Osteocyte (in vitro differentiated cells): ENCODE measurements around the gene IKZF1. TPM values are rescaled to one million over a fixed set of nuclear protein-coding genes. Genes with fewer than 3 reads are reported as not detected.
"Not testable (repeated sequence)": the region's sequence is repeated elsewhere in the genome, so short reads cannot be mapped to it uniquely, and the experiment has no call there.

Source experiments
- DNase-seq: peaks from one replicate; pipeline ENCODE4 v3.0.0; 2021; ENCODE audit warnings: mixed read lengths; ENCODE audit not compliant: unreplicated experiment; ENCODE audit errors: extremely low spot score
- H3K27ac Mint-ChIP-seq: one replicate; pipeline ENCODE4 v1.8.0; 2021; ENCODE audit warnings: mild to moderate bottlenecking, mixed read lengths; ENCODE audit not compliant: unreplicated experiment
- H3K27me3 Mint-ChIP-seq: one replicate; pipeline ENCODE4 v1.8.0; 2021; ENCODE audit warnings: mixed read lengths; ENCODE audit not compliant: unreplicated experiment
- H3K36me3 Mint-ChIP-seq: one replicate; pipeline ENCODE4 v1.8.0; 2021; ENCODE audit warnings: mixed read lengths; ENCODE audit not compliant: unreplicated experiment
- H3K4me1 Mint-ChIP-seq: one replicate; pipeline ENCODE4 v1.8.0; 2021; ENCODE audit warnings: mixed read lengths; ENCODE audit not compliant: unreplicated experiment
- H3K4me3 Mint-ChIP-seq: one replicate; pipeline ENCODE4 v1.8.0; 2021; ENCODE audit warnings: mild to moderate bottlenecking, moderate library complexity, mixed read lengths; ENCODE audit not compliant: unreplicated experiment
- H3K9me3 Mint-ChIP-seq: one replicate; pipeline ENCODE4 v1.8.0; 2021; ENCODE audit warnings: mixed read lengths; ENCODE audit not compliant: unreplicated experiment
- total RNA-seq: library from RNA; stranded (reverse); gene quantifications from 2 replicates; pipeline ENCODE4 v1.2.1, GENCODE V29; 2021
- TF ChIP-seq, protein P1 (sequence below): fragments of 200-600 bp; sonication (generic); IDR thresholded peaks from 2 replicates; pipeline ENCODE4 v1.5.0; 2021; ENCODE audit warnings: antibody characterized with exemption, mild to moderate bottlenecking, moderate library complexity

Gene IKZF1
- total RNA-seq, 1 donor from 2014 or later, result not detected

DNA sequence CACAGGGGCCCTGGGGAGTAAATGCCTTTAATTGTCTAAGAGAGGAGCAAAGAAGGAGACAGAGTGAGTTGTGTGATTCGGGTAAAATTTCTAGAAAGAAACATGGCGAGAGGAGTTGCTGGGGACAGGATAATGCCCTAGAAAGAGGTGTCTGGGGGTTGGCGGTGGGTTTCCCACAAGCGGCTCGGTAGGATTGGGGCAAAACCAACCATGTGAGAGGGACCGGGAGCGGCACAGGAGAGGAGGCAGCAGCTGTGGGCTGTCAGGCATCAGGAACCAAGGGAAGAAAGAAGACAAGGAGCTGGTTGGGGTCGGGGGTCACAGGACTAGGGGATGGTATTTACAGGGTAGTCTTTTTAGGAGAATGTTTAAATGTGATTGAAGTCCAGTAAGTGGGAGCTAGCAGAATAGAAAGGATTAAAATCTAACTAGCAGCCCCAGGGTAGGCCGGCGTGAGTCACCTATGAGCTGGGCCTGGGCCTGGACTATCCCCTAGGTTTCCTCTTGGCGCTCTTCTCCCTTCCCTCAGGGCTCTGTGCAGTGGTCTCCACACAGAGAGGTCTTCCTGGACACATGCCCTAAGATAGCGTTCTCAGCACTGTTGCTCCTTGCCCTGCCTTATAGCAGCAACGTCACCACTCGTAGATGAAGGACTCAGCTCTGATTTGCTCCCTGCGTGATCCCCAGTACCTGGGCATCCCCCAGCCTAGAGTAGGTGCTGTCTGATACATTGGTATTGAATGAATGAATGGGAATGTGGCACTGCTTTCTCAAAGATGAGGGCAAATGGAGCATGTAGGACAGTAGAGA lies 32.6 kb downstream of the IKZF1 start:
- Mint-ChIP-seq H3K4me3 (no peak overlapping the region), H3K27me3 (peaks cover 3% of the 10 kb centered on the region), H3K4me1 (no peaks in the 10 kb centered on the region), H3K9me3 (no peaks in the 10 kb centered on the region), H3K27ac (no peak overlapping the region), H3K36me3 (no peaks in the 10 kb centered on the region)
- TF ChIP-seq, protein P1, sequence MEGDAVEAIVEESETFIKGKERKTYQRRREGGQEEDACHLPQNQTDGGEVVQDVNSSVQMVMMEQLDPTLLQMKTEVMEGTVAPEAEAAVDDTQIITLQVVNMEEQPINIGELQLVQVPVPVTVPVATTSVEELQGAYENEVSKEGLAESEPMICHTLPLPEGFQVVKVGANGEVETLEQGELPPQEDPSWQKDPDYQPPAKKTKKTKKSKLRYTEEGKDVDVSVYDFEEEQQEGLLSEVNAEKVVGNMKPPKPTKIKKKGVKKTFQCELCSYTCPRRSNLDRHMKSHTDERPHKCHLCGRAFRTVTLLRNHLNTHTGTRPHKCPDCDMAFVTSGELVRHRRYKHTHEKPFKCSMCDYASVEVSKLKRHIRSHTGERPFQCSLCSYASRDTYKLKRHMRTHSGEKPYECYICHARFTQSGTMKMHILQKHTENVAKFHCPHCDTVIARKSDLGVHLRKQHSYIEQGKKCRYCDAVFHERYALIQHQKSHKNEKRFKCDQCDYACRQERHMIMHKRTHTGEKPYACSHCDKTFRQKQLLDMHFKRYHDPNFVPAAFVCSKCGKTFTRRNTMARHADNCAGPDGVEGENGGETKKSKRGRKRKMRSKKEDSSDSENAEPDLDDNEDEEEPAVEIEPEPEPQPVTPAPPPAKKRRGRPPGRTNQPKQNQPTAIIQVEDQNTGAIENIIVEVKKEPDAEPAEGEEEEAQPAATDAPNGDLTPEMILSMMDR, result no peak
- DNase-seq, result no peak

DNA sequence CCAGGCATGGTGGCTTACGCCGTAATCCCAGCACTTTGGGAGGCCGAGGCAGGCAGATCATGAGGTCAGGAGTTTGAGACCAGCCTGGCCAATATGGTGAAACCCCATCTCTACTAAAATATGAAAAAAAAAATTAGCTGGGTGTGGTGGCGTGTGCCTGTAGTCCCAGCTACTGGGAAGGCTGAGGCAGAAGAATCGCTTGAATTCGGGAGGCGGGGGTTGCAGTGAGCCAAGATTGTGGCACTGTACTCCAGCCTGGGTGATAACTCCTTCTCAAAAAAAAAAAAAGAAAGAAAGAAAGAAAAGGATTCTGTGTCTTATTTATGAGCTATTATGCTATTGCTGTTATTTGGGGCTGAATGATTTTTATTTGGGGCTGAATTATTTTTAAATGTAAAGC lies 35.0 kb downstream of the IKZF1 start:
- DNase-seq, H3K4me3 Mint-ChIP-seq: not testable (repeated sequence)

DNA sequence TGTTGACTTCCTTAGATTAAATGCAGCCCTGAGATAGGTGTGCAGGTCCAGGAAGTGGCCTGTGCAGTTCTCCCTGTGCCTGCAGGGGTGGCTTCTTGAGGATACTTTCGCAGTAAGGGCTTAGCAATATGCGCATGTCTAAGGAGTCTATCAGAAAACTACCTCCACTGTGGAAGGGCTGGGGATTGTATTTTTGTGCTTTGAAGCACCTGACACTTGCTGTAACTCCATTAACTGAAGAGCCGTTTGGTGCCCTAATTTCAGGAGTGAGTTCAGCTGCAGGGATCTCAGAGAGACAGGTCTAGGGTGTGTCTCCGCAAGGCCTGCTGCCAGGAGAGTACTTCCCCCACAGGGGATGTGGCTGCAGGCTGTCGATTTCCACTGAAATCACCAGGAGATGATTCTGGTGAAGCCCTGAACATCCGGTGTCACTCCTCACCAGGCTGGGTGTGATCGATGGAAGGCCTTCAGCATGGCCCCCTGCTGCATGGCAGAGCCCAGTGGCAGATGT lies 35.5 kb downstream of the IKZF1 start:
- no peak overlapping the region for H3K4me3 Mint-ChIP-seq
- peaks cover 4% of the 10 kb centered on the region for H3K27me3 Mint-ChIP-seq
- H3K4me1 Mint-ChIP-seq, result peaks cover 10% of the 10 kb centered on the region
- DNase-seq, result no peak
- TF ChIP-seq, protein P1, result no peak
- no peak overlapping the region for H3K27ac Mint-ChIP-seq
- H3K36me3 Mint-ChIP-seq, result no peaks in the 10 kb centered on the region
- H3K9me3 Mint-ChIP-seq, result no peaks in the 10 kb centered on the region

More for the DNA sequence above, 35.0 kb downstream of the IKZF1 start:
- peaks cover 10% of the 10 kb centered on the region for H3K4me1 Mint-ChIP-seq
- not testable (repeated sequence) for H3K27ac Mint-ChIP-seq, H3K9me3 Mint-ChIP-seq, H3K36me3 Mint-ChIP-seq, H3K27me3 Mint-ChIP-seq

DNA sequence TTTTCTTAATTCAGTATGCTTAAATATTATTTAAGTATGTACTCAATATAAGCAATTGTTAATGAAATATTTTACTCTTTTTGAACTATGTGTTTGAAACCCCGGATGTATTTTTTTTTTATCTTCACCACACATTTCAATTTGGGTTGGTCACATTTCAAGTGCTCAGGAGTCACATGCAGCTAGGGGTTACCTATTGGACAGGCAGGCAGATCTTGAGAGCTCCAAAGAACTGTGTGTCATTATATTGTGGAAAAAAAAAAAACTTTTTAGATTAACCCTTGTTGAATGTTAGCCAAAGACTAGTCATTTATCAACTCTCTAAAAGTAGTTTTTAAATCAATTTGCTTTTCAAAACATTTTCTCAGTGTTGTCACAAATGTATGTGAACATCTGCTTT lies 37.2 kb downstream of the IKZF1 start:
- Mint-ChIP-seq H3K9me3 (no peaks in the 10 kb centered on the region), H3K27ac (no peak overlapping the region), H3K4me3 (no peak overlapping the region), H3K27me3 (peaks cover 4% of the 10 kb centered on the region), H3K4me1 (peaks cover 15% of the 10 kb centered on the region), H3K36me3 (no peaks in the 10 kb centered on the region)
- TF ChIP-seq, protein P1, result no peak
- no peak for DNase-seq

DNA sequence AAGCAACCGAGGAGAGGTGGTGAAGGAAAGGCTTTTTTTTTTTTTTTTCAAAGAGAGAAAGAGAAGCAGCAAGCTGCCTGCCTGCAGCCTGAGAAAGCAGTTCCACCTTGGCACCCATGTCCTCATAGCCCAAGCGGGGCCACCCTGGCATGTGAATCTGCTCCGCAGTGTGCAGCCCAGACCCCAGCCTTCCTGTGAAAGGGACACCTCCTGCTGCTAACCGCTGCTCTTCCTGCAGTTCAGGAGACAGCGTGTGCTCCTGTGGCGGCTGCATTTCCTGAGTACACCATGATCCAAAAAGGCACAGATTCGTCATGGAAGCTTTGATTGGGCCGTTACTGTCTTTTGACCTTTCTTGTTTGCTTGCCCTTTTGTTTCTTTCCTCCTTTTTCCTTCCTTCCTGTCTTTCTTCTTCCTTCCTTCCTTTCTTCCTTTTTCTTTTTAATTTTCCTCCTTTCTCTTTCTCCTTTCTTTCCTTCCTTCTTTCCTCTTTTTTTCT lies 38.1 kb downstream of the IKZF1 start:
- Mint-ChIP-seq H3K9me3 (no peaks in the 10 kb centered on the region), H3K36me3 (no peaks in the 10 kb centered on the region), H3K4me3 (peak overlapping the region; percentile 26), H3K27ac (no peak overlapping the region), H3K27me3 (peaks cover 4% of the 10 kb centered on the region), H3K4me1 (peaks cover 17% of the 10 kb centered on the region)
- no peak for DNase-seq
- TF ChIP-seq, protein P1, result no peak
